GM19395 (cell line): ENCODE results near the gene NAP1L5.

ENCODE experiments used
- ATAC-seq: cut with Tn5 transposase; IDR thresholded peaks from one replicate; pipeline ENCODE4 v1.9.1; 2021; ENCODE audit warnings: mild to moderate bottlenecking, moderate library complexity; ENCODE audit not compliant: unreplicated experiment

The NAP1L5 gene

GRCh38 chr4:88722828-88723227 is 25.2 kb upstream of the NAP1L5 start:
- no peak for ATAC-seq

GRCh38 chr4:88722276-88722780 is 24.7 kb upstream of the NAP1L5 start:
- no peak for ATAC-seq

GRCh38 chr4:88720451-88721428 is 23.1 kb upstream of the NAP1L5 start:
- ATAC-seq, result no peak

- no peak for ATAC-seq
These were observed 21.8 kb upstream of the NAP1L5 start for GRCh38 chr4:88719381-88719780.

GRCh38 chr4:88718098-88718497 is 20.5 kb upstream of the NAP1L5 start:
- ATAC-seq, result no peak

- no peak for ATAC-seq
These were observed 16.2 kb upstream of the NAP1L5 start for GRCh38 chr4:88713782-88714181.

- ATAC-seq, result no peak
These were observed 12.4 kb upstream of the NAP1L5 start for GRCh38 chr4:88709989-88710388.

- ATAC-seq, result no peak
These were observed 8.9 kb upstream of the NAP1L5 start for GRCh38 chr4:88706574-88706973.

GRCh38 chr4:88705805-88706492 is 8.3 kb upstream of the NAP1L5 start:
- ATAC-seq, result no peak

- ATAC-seq, result no peak
These were observed 7.6 kb upstream of the NAP1L5 start for GRCh38 chr4:88705223-88705622.

- no peak for ATAC-seq
These were observed 5.2 kb upstream of the NAP1L5 start for GRCh38 chr4:88702782-88703181.

- no peak for ATAC-seq
These were observed 890 bp upstream of the NAP1L5 start for GRCh38 chr4:88698519-88698918.

GRCh38 chr4:88697141-88697540 is 488 bp downstream of the NAP1L5 start:
- ATAC-seq, result peak; percentile 4

- ATAC-seq, result no peak
These were observed 999 bp downstream of the NAP1L5 start for GRCh38 chr4:88696630-88697029.

GRCh38 chr4:88693792-88694191 is 3.8 kb downstream of the NAP1L5 start:
- no peak for ATAC-seq

- ATAC-seq, result no peak
These were observed 7.3 kb downstream of the NAP1L5 start for GRCh38 chr4:88690355-88690754.

- no peak for ATAC-seq
These were observed 16.4 kb downstream of the NAP1L5 start for GRCh38 chr4:88681209-88681608.

- no peak for ATAC-seq
These were observed 22.1 kb downstream of the NAP1L5 start for GRCh38 chr4:88675543-88675942.

- no peak for ATAC-seq
These were observed 22.6 kb downstream of the NAP1L5 start for GRCh38 chr4:88674979-88675378.

- no peak for ATAC-seq
These were observed 23.1 kb downstream of the NAP1L5 start for GRCh38 chr4:88674565-88674964.

GRCh38 chr4:88673886-88674285 is 23.7 kb downstream of the NAP1L5 start:
- no peak for ATAC-seq

GRCh38 chr4:88672987-88673386 is 24.6 kb downstream of the NAP1L5 start:
- peak; percentile 69 for ATAC-seq
